AG10803 (cell line): ENCODE results near the gene KCNQ1.

Source experiments
- DNase-seq: peaks from one replicate; pipeline ENCODE4 v3.0.0; 2010; ENCODE audit warnings: low read depth
- H3K4me3 ChIP-seq: 2 replicates; pipeline ENCODE4 v1.5.1; 2011; ENCODE audit warnings: mild to moderate bottlenecking, low read length, control low read depth
- CTCF ChIP-seq: conservative IDR thresholded peaks from 2 replicates; pipeline ENCODE4 v1.5.1; 2011; ENCODE audit warnings: mild to moderate bottlenecking, low read length, control low read depth, inconsistent platforms

The KCNQ1 gene

GRCh38 chr11:2437516-2437915, 7.3 kb upstream of the KCNQ1 start:
- no peak overlapping the region for H3K4me3 ChIP-seq
- no peak for TF ChIP-seq CTCF
- no peak for DNase-seq

- DNase-seq = no peak
- TF ChIP-seq CTCF = no peak
Measured at GRCh38 chr11:2439820-2440219, 5.0 kb upstream of the KCNQ1 start.

GRCh38 chr11:2440646-2441045, 4.2 kb upstream of the KCNQ1 start:
- no peak overlapping the region for H3K4me3 ChIP-seq
- no peak for TF ChIP-seq CTCF
- no peak for DNase-seq

More at GRCh38 chr11:2439820-2440219, 5.0 kb upstream of the KCNQ1 start:
- H3K4me3 ChIP-seq = no peak overlapping the region

GRCh38 chr11:2441171-2441570, 3.6 kb upstream of the KCNQ1 start:
- no peak for DNase-seq

GRCh38 chr11:2442589-2442988, 2.2 kb upstream of the KCNQ1 start:
- TF ChIP-seq CTCF = no peak
- DNase-seq = no peak
- no peak overlapping the region for H3K4me3 ChIP-seq

More at GRCh38 chr11:2441171-2441570, 3.6 kb upstream of the KCNQ1 start:
- no peak overlapping the region for H3K4me3 ChIP-seq
- no peak for TF ChIP-seq CTCF

- TF ChIP-seq CTCF = no peak
- no peak overlapping the region for H3K4me3 ChIP-seq
- no peak for DNase-seq
Measured at GRCh38 chr11:2443406-2443805, 1.4 kb upstream of the KCNQ1 start.

GRCh38 chr11:2443881-2444820, 657 bp upstream of the KCNQ1 start, which contains the start of gene TRPM5:
Gene TRPM5, minus strand, starts transcription at chr11:2444514. Its CDS starts 21,478 bp downstream, at chr11:2423036.
- DNase-seq = no peak
- H3K4me3 ChIP-seq = no peak within 1 kb of the TSS
- no peak for TF ChIP-seq CTCF
